K562 (cell line): ENCODE measurements around the gene TMEM121. TPM values are rescaled to one million over a fixed set of nuclear protein-coding genes. Genes with fewer than 3 reads are reported as not detected.

Experiments used
- ZFPM2 ChIP-seq: fragments of 250-450 bp; sonication (Bioruptor Pico); IDR thresholded peaks from 2 replicates; pipeline ENCODE4 v1.5.1; 2022; ENCODE audit warnings: mild to moderate bottlenecking
- polyA plus RNA-seq, 8 experiments: library from polyadenylated mRNA; depleted of rRNA in 4 of 8; stranded (reverse) in 5 of 8; unstranded in 3 of 8; fragments of >200 nt; fragmentation: Nextera tagmentation in 2 of 8; fragmentation: Illumina TruSeq in 1 of 8; extraction: Ambion mirVana in 2 of 8; extraction: Trizol in 1 of 8; gene quantifications; 2 replicates each; pipeline versions ENCODE4 v1.2.1 to v1.2.3, GENCODE V29; 2011 to 2014; ENCODE audit warnings: inconsistent platforms in 1 of 8, missing spikeins in 1 of 8
- total RNA-seq, 7 experiments: library from RNA; depleted of rRNA in 6 of 7; stranded (reverse); fragments of >200 nt in 6 of 7; fragmentation: Illumina TruSeq in 2 of 7; extraction: Trizol in 2 of 7; gene quantifications; 2 replicates each; pipeline versions ENCODE4 v1.2.1 to v1.2.3, GENCODE V29; 2011 to 2021; ENCODE audit warnings: low replicate concordance in 1 of 7
- TF ChIP-seq, protein P1 (sequence below): fragments of 450-650 bp; IDR thresholded peaks from 2 replicates; pipeline ENCODE4 v1.6.1; 2017; ENCODE audit warnings: mild to moderate bottlenecking, moderate library complexity
- TF ChIP-seq, protein P2 (sequence below): fragments of 450-650 bp; IDR thresholded peaks from 2 replicates; pipeline ENCODE4 v1.7.0; 2016; ENCODE audit warnings: borderline replicate concordance
- TF ChIP-seq, protein P3 (sequence below): sonication (generic); formaldehyde crosslinking; IDR thresholded peaks from 2 replicates; pipeline ENCODE4 v1.8.0; 2022; ENCODE audit warnings: missing genetic modification reagents, mild to moderate bottlenecking, moderate library complexity, borderline replicate concordance
- TF ChIP-seq, protein P4 (sequence below): sonication (generic); formaldehyde crosslinking; IDR thresholded peaks from 2 replicates; pipeline ENCODE4 v1.9.0; 2022; ENCODE audit warnings: mild to moderate bottlenecking, missing genetic modification reagents

TMEM121 gene
- total and polyA plus RNA-seq, 9 of the 15 experiments (the other 6 are each of a cell fraction or from before 2014, with no cell fraction given) = 0.31 to 0.36 TPM; not detected in 7

DNA sequence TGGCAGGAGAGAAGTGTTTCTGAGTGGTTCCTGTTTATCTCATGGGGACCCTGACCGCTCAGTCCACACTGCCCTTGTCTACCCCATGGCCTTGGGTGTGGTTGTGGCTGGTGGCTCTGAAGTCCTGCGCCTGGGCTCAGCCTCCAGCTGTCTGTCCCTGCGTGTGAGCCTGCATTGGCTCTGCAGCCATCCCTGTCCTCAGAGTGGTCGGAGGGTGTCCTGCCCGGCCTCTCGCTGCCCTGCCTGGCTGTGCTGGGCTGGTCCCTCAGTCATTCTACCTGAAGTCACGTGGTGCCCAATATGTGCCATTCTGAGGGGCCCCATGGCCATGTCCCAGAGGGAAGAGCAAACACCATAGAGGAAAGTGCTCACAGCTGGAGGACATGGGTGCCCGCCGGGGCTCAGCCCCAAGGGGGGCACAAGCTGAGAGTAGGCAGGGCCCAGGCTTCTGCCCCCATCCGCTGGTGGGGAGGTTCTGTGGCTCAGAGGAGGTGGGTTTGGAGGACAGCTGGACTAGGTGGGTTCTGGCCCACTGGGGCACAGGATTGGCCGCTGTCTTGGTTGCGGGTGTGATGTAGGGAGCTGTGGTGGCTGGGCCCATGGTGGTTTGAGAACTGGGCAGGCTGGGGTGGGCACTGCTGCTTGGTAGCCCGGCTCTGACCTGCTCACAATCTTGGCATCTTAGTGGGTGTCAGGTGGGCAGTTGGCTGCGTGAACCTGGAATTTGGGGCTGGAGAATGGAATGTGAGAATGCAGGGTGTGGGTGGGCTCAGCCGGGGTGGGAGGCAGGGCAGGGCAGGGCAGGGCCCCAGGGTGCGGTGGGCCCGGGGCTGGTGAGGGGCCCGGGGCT, 23.7 kb upstream of the TMEM121 start (continued):
- TF ChIP-seq, protein P1, sequence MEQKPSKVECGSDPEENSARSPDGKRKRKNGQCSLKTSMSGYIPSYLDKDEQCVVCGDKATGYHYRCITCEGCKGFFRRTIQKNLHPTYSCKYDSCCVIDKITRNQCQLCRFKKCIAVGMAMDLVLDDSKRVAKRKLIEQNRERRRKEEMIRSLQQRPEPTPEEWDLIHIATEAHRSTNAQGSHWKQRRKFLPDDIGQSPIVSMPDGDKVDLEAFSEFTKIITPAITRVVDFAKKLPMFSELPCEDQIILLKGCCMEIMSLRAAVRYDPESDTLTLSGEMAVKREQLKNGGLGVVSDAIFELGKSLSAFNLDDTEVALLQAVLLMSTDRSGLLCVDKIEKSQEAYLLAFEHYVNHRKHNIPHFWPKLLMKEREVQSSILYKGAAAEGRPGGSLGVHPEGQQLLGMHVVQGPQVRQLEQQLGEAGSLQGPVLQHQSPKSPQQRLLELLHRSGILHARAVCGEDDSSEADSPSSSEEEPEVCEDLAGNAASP = no peak
- no peak for TF ChIP-seq ZFPM2 (CRISPR knock-in tag)
- TF ChIP-seq, protein P2, sequence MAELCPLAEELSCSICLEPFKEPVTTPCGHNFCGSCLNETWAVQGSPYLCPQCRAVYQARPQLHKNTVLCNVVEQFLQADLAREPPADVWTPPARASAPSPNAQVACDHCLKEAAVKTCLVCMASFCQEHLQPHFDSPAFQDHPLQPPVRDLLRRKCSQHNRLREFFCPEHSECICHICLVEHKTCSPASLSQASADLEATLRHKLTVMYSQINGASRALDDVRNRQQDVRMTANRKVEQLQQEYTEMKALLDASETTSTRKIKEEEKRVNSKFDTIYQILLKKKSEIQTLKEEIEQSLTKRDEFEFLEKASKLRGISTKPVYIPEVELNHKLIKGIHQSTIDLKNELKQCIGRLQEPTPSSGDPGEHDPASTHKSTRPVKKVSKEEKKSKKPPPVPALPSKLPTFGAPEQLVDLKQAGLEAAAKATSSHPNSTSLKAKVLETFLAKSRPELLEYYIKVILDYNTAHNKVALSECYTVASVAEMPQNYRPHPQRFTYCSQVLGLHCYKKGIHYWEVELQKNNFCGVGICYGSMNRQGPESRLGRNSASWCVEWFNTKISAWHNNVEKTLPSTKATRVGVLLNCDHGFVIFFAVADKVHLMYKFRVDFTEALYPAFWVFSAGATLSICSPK = no peak
- TF ChIP-seq, protein P3, sequence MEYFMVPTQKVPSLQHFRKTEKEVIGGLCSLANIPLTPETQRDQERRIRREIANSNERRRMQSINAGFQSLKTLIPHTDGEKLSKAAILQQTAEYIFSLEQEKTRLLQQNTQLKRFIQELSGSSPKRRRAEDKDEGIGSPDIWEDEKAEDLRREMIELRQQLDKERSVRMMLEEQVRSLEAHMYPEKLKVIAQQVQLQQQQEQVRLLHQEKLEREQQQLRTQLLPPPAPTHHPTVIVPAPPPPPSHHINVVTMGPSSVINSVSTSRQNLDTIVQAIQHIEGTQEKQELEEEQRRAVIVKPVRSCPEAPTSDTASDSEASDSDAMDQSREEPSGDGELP (CRISPR knock-in tag) = no peak
- TF ChIP-seq, protein P4, sequence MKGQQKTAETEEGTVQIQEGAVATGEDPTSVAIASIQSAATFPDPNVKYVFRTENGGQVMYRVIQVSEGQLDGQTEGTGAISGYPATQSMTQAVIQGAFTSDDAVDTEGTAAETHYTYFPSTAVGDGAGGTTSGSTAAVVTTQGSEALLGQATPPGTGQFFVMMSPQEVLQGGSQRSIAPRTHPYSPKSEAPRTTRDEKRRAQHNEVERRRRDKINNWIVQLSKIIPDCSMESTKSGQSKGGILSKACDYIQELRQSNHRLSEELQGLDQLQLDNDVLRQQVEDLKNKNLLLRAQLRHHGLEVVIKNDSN = peak; percentile 38
